H1 (cell line): Measurements from ENCODE around the gene STOML1. TPM values are rescaled to one million over a fixed set of nuclear protein-coding genes. Genes with fewer than 3 reads are reported as not detected.

Experiments used
- CTCF ChIA-PET: fragments of 300-600 bp; sonication (Branson Sonifier 250); formaldehyde crosslinking; loops from one replicate; lab custom pipeline; 2021; ENCODE audit not compliant: partially characterized antibody; lab: Charles Lee
- POLR2A ChIA-PET: fragments of 300-600 bp; sonication (Branson Sonifier 250); formaldehyde crosslinking; loops from one replicate; lab custom pipeline; 2021; ENCODE audit warnings: inconsistent platforms; ENCODE audit not compliant: partially characterized antibody; lab: Charles Lee
- DNase-seq, 2 experiments: peaks; one replicate each; pipeline versions ENCODE4 v3.0.0 to v3.0.0-alpha.2; 2010 to 2022; ENCODE audit warnings: low spot score in 2 of 2, low read depth in 1 of 2, mixed read lengths in 1 of 2
- FAIRE-seq: peaks from 2 replicates; lab custom pipeline; 2011; peaks lifted over from hg19 to GRCh38; lab: Jason Lieb, UNC
- H2AFZ ChIP-seq: 2 replicates; pipeline ENCODE4 v1.8.1; 2012; ENCODE audit warnings: low read length, inconsistent platforms
- H2AK5ac ChIP-seq: 2 replicates; pipeline ENCODE4 v1.6.1; 2013; ENCODE audit warnings: low read depth, low read length
- H2BK120ac ChIP-seq: replicated peaks from 2 replicates; pipeline ENCODE3; 2013; ENCODE audit warnings: low read depth, low read length, inconsistent platforms
- H2BK12ac ChIP-seq: 2 replicates; pipeline ENCODE4 v1.6.1; 2013; ENCODE audit warnings: low read depth, low read length
- H2BK15ac ChIP-seq: 2 replicates; pipeline ENCODE4 v1.6.1; 2013; ENCODE audit warnings: low read length
- H2BK20ac ChIP-seq: 2 replicates; pipeline ENCODE4 v1.6.1; 2013; ENCODE audit warnings: low read length
- H2BK5ac ChIP-seq: 2 replicates; pipeline ENCODE4 v1.6.1; 2013; ENCODE audit warnings: low read depth, low read length
- H3K14ac ChIP-seq: 2 replicates; pipeline ENCODE4 v1.6.1; 2013; ENCODE audit warnings: inconsistent platforms; ENCODE audit not compliant: insufficient read length
- H3K18ac ChIP-seq: 2 replicates; pipeline ENCODE4 v1.6.1; 2013; ENCODE audit warnings: low read length; ENCODE audit errors: extremely low read depth
- H3K23ac ChIP-seq: 2 replicates; pipeline ENCODE4 v1.6.1; 2013; ENCODE audit warnings: inconsistent platforms; ENCODE audit not compliant: insufficient read length
- H3K23me2 ChIP-seq: 2 replicates; pipeline ENCODE4 v1.6.1; 2013; ENCODE audit warnings: low read depth, low read length
- H3K27ac ChIP-seq: 2 replicates; pipeline ENCODE4 v1.6.1; 2011; ENCODE audit warnings: low read depth, low read length, inconsistent platforms
- H3K27me3 ChIP-seq, 4 experiments: replicated peaks in 1 of 4; 1 replicate in 1 of 4; 2 replicates in 3 of 4; pipeline versions ENCODE4 v1.6.1 to v1.8.1; 2011 to 2013; ENCODE audit warnings: low read length in 3 of 4, mild to moderate bottlenecking in 3 of 4, inconsistent platforms in 2 of 4, mixed read lengths in 2 of 4, moderate library complexity in 1 of 4; ENCODE audit not compliant: control insufficient read depth in 3 of 4, insufficient read depth in 3 of 4; ENCODE audit errors: extremely low read depth in 1 of 4
- H3K36me3 ChIP-seq, 4 experiments: 2 replicates each; pipeline versions ENCODE4 v1.6.1 to v1.8.1; 2011 to 2013; ENCODE audit warnings: mild to moderate bottlenecking in 4 of 4, low read length in 3 of 4, moderate library complexity in 2 of 4, control low read depth in 1 of 4, inconsistent platforms in 1 of 4; ENCODE audit not compliant: insufficient read depth in 4 of 4, control insufficient read depth in 2 of 4
- H3K4ac ChIP-seq: replicated peaks from 2 replicates; pipeline ENCODE3; 2013; ENCODE audit warnings: low read length, low read depth, mixed read lengths, inconsistent platforms; ENCODE audit not compliant: insufficient read length
- H3K4me1 ChIP-seq, 4 experiments: replicated peaks in 1 of 4; 1 replicate in 1 of 4; 2 replicates in 3 of 4; pipeline versions ENCODE4 v1.6.1 to v1.8.1; 2011 to 2013; ENCODE audit warnings: low read length in 3 of 4, inconsistent platforms in 2 of 4, mixed read lengths in 1 of 4; ENCODE audit not compliant: insufficient read depth in 4 of 4, control insufficient read depth in 3 of 4
- H3K4me2 ChIP-seq, 2 experiments: 2 replicates each; pipeline versions ENCODE4 v1.6.1 to v1.8.1; 2011 to 2013; ENCODE audit warnings: low read depth in 2 of 2, low read length in 2 of 2, control low read depth in 1 of 2, inconsistent platforms in 1 of 2, mild to moderate bottlenecking in 1 of 2; ENCODE audit not compliant: insufficient read depth in 1 of 2
- H3K4me3 ChIP-seq, 4 experiments: fragments of 200-600, 300-600 bp in 1 of 4; sonication (generic), shearing (Covaris generic), sonication (Bioruptor Twin) in 1 of 4; 2 replicates each; pipeline versions ENCODE4 v1.5.1 to v1.8.1; 2011 to 2016; ENCODE audit warnings: low read length in 4 of 4, low read depth in 3 of 4, control low read depth in 2 of 4, inconsistent platforms in 2 of 4, mild to moderate bottlenecking in 2 of 4, mixed read lengths in 1 of 4, moderate library complexity in 1 of 4; ENCODE audit not compliant: insufficient read depth in 2 of 4; ENCODE audit errors: extremely low read depth in 1 of 4
- H3K56ac ChIP-seq: replicated peaks from 2 replicates; pipeline ENCODE3; 2013; ENCODE audit warnings: low read depth, mild to moderate bottlenecking, mixed read lengths, low read length, inconsistent platforms; ENCODE audit not compliant: insufficient read length
- H3K79me1 ChIP-seq: 2 replicates; pipeline ENCODE4 v1.6.1; 2013; ENCODE audit warnings: low read depth, low read length, control low read depth
- H3K79me2 ChIP-seq, 2 experiments: 2 replicates each; pipeline versions ENCODE4 v1.6.1 to v1.8.1; 2012 to 2013; ENCODE audit warnings: low read length in 2 of 2, mild to moderate bottlenecking in 2 of 2, inconsistent platforms in 1 of 2; ENCODE audit not compliant: insufficient read depth in 2 of 2, control insufficient read depth in 1 of 2
- H3K9ac ChIP-seq, 4 experiments: replicated peaks in 1 of 4; 1 replicate in 1 of 4; 2 replicates in 3 of 4; pipeline versions ENCODE4 v1.6.1 to v1.8.1; 2011 to 2013; ENCODE audit warnings: low read depth in 3 of 4, low read length in 3 of 4, control low read depth in 2 of 4, mild to moderate bottlenecking in 2 of 4, moderate library complexity in 2 of 4, inconsistent platforms in 1 of 4; ENCODE audit errors: extremely low read depth in 1 of 4
- H3K9me3 ChIP-seq, 2 experiments: 2 replicates each; pipeline versions ENCODE4 v1.6.1 to v1.8.1; 2012 to 2013; ENCODE audit warnings: mild to moderate bottlenecking in 2 of 2, moderate library complexity in 2 of 2, control low read depth in 1 of 2, inconsistent platforms in 1 of 2, low read depth in 1 of 2, low read length in 1 of 2, mixed read lengths in 1 of 2; ENCODE audit not compliant: insufficient read depth in 2 of 2
- H4K20me1 ChIP-seq, 2 experiments: replicated peaks in 1 of 2; 2 replicates each; pipeline versions ENCODE3 to v1.8.1; 2011 to 2013; ENCODE audit warnings: inconsistent platforms in 2 of 2, low read length in 2 of 2, mild to moderate bottlenecking in 1 of 2; ENCODE audit not compliant: insufficient read depth in 2 of 2, control insufficient read depth in 1 of 2
- H4K5ac ChIP-seq: 2 replicates; pipeline ENCODE4 v1.6.1; 2013; ENCODE audit warnings: low read length, low read depth, mixed read lengths, inconsistent platforms; ENCODE audit not compliant: insufficient read length
- H4K8ac ChIP-seq: 2 replicates; pipeline ENCODE4 v1.8.0; 2013; ENCODE audit warnings: mild to moderate bottlenecking, moderate library complexity, low read length, inconsistent platforms; ENCODE audit not compliant: insufficient read depth; ENCODE audit errors: extremely low read depth
- H4K91ac ChIP-seq: replicated peaks from 2 replicates; pipeline ENCODE3; 2013; ENCODE audit warnings: low read length, mixed read lengths, inconsistent platforms; ENCODE audit not compliant: insufficient read length
- ATF3 ChIP-seq: IDR thresholded peaks from 2 replicates; pipeline ENCODE4 v1.6.1; 2011; ENCODE audit warnings: low read depth, mild to moderate bottlenecking, low read length; ENCODE audit not compliant: insufficient read depth
- BACH1 ChIP-seq: IDR thresholded peaks from 2 replicates; pipeline ENCODE4 v1.6.1; 2012; ENCODE audit warnings: low read length, improper control_type of control experiment
- CBX8 ChIP-seq: fragments of 300-800, 300-1000 bp; sonication (generic); IDR thresholded peaks from 2 replicates; pipeline ENCODE4 v1.7.1; 2016; ENCODE audit warnings: low read depth, low read length, borderline replicate concordance
- CHD1 ChIP-seq: IDR thresholded peaks from 2 replicates; pipeline ENCODE4 v1.6.1; 2012; ENCODE audit warnings: low read depth, low read length, improper control_type of control experiment
- GTF2F1 ChIP-seq: IDR thresholded peaks from 2 replicates; pipeline ENCODE4 v1.6.1; 2012; ENCODE audit warnings: low read depth, low read length, improper control_type of control experiment, borderline replicate concordance
- RAD21 ChIP-seq, 2 experiments: IDR thresholded peaks in 1 of 2; conservative IDR thresholded peaks in 1 of 2; 2 replicates each; pipeline ENCODE4 v1.6.1; 2011; ENCODE audit warnings: low read depth in 2 of 2, low read length in 2 of 2, improper control_type of control experiment in 1 of 2, inconsistent platforms in 1 of 2, mild to moderate bottlenecking in 1 of 2, moderate library complexity in 1 of 2
- RFX5 ChIP-seq: IDR thresholded peaks from 2 replicates; pipeline ENCODE4 v1.6.1; 2011; ENCODE audit warnings: low read depth, low read length, improper control_type of control experiment, borderline replicate concordance
- SAP30 ChIP-seq: fragments of 300-600 bp; sonication (generic); IDR thresholded peaks from 2 replicates; pipeline ENCODE4 v1.7.1; 2012; ENCODE audit warnings: low read length, moderate library complexity, mild to moderate bottlenecking, inconsistent platforms; ENCODE audit not compliant: insufficient read depth, insufficient replicate concordance
- SIN3A ChIP-seq, 2 experiments: IDR thresholded peaks in 1 of 2; conservative IDR thresholded peaks in 1 of 2; 2 replicates each; pipeline ENCODE4 v1.6.1; 2011 to 2012; ENCODE audit warnings: low read length in 2 of 2, improper control_type of control experiment in 1 of 2, low read depth in 1 of 2, mild to moderate bottlenecking in 1 of 2
- SP4 ChIP-seq: IDR thresholded peaks from 2 replicates; pipeline ENCODE4 v1.6.1; 2012; ENCODE audit warnings: low read length, inconsistent platforms
- TBP ChIP-seq: IDR thresholded peaks from 2 replicates; pipeline ENCODE4 v1.6.1; 2011; ENCODE audit warnings: low read depth, low read length, improper control_type of control experiment
- TCF12 ChIP-seq: IDR thresholded peaks from 2 replicates; pipeline ENCODE4 v1.6.1; 2011; ENCODE audit warnings: low read depth, mild to moderate bottlenecking, low read length
- YY1 ChIP-seq: IDR thresholded peaks from 2 replicates; pipeline ENCODE4 v1.6.1; 2011; ENCODE audit warnings: low read depth, mild to moderate bottlenecking, low read length
- WGBS, 2 experiments: shearing (Covaris generic) in 1 of 2; methylation state at CpG; one replicate each; pipeline versions ENCODE4 v1.1.6 to v1.1.7; 2013 to 2015; ENCODE audit warnings: low lambda C conversion rate in 2 of 2, mixed read lengths in 2 of 2, inconsistent platforms in 1 of 2, low coverage in 1 of 2, missing lambda C conversion rate in 1 of 2; ENCODE audit not compliant: insufficient replicate concordance in 2 of 2, insufficient coverage in 1 of 2, insufficient read length in 1 of 2; ENCODE audit errors: extremely low coverage in 1 of 2, missing lambda C conversion rate in 1 of 2; 5-methylcytosine and 5-hydroxymethylcytosine counted together
- polyA plus RNA-seq, 7 experiments: library from polyadenylated mRNA; depleted of rRNA in 3 of 7; stranded (reverse) in 5 of 7; unstranded in 2 of 7; fragments of >200 nt in 5 of 7; fragments of 200-250 nt in 2 of 7; gene quantifications; 1 replicate in 5 of 7; 2 replicates in 1 of 7; 4 replicates in 1 of 7; pipeline versions ENCODE4 v1.2.1 to v1.2.3, GENCODE V29; 2011 to 2013; ENCODE audit warnings: missing spikeins in 2 of 7, mixed read lengths in 2 of 7
- total RNA-seq: library from RNA; stranded (reverse); fragmentation: NEBNext Ultra II Directional; extraction: Animal tissue kit (Norgen Biotek cat#: 25700); gene quantifications from 2 replicates; pipeline ENCODE4 v1.2.1, GENCODE V29; 2021

Gene STOML1
- total and polyA plus RNA-seq, 2 of the 8 experiments (the other 6 are each of a cell fraction or from before 2014, with no cell fraction given) = 2.6 to 3.2 TPM

GRCh38 chr15:73939138-73939537 is 53.0 kb downstream of the STOML1 start:
- no peak overlapping the region for H2BK15ac ChIP-seq
- no peaks in the 10 kb centered on the region for H3K79me2 ChIP-seq
- no peak overlapping the region for H4K5ac ChIP-seq
- no peak overlapping the region for H2BK20ac ChIP-seq
- no peak overlapping the region; the same call in 1 of the 2 replicates for H4K8ac ChIP-seq
- no peak overlapping the region for H2AFZ ChIP-seq
- no peaks in the 10 kb centered on the region for H3K23me2 ChIP-seq
- no peaks in the 10 kb centered on the region for H3K27me3 ChIP-seq
- no peak overlapping the region for H2BK12ac ChIP-seq
- H3K27ac ChIP-seq = no peak overlapping the region
- H3K4me1 ChIP-seq = peaks cover 0 to 3% (median 2%) of the 10 kb centered on the region in 4 experiments; a peak in 4 of 7 replicates
- H3K23ac ChIP-seq = no peak overlapping the region
- H3K4me3 ChIP-seq = no peak overlapping the region
- peaks cover 0 to 2% of the 10 kb centered on the region in 2 experiments for H4K20me1 ChIP-seq
- H3K36me3 ChIP-seq = no peaks in the 10 kb centered on the region
- no peak overlapping the region for H2BK5ac ChIP-seq
- no peak overlapping the region for H3K4me2 ChIP-seq
- no peak overlapping the region for H3K56ac ChIP-seq
- ChIA-PET POLR2A (interaction anchor here (0.6 kb wide), 1 partner anchor 404 kb away, joined by 3 read pairs; no protein-coding TSS in a partner anchor), CTCF (interaction anchor here (0.8 to 5.8 kb wide), 10 partner anchors 10 to 67 kb away, joined by 3 to 31 read pairs (median 6); no protein-coding TSS in a partner anchor)
- no peak for DNase-seq
- no peak for FAIRE-seq
- H3K79me1 ChIP-seq = no peaks in the 10 kb centered on the region
- H3K4ac ChIP-seq = no peak overlapping the region
- 80% methylated on average over 4 of the region's 4 CpGs; no CpG with 5 or more reads in 1 of the 2 experiments for WGBS, 2 experiments
- H4K91ac ChIP-seq = no peak overlapping the region
- H3K14ac ChIP-seq = no peak overlapping the region
- H3K9ac ChIP-seq = no peak overlapping the region
- H2BK120ac ChIP-seq = no peak overlapping the region
- H2AK5ac ChIP-seq = no peak overlapping the region
- H3K9me3 ChIP-seq = no peaks in the 10 kb centered on the region
- H3K18ac ChIP-seq = no peak overlapping the region
- no peak for TF ChIP-seq TBP
- TF ChIP-seq CHD1 = no peak
- no peak for TF ChIP-seq SP4
- TF ChIP-seq CBX8 = no peak
- no peak for TF ChIP-seq TCF12
- TF ChIP-seq SAP30 = no peak
- no peak for TF ChIP-seq GTF2F1
- no peak for TF ChIP-seq SIN3A (conservative IDR thresholded peaks at IDR 0.05 in 1 of 2, IDR thresholded peaks at IDR 0.05 in 1 of 2; ENCODE audit: low read depth in 1 of 2, low read length in 2 of 2)
- no peak for TF ChIP-seq YY1
- TF ChIP-seq RAD21 (IDR thresholded peaks at IDR 0.05 in 1 of 2, conservative IDR thresholded peaks at IDR 0.05 in 1 of 2; ENCODE audit: low read depth in 2 of 2, low read length in 2 of 2) = no peak
- TF ChIP-seq BACH1 = no peak
- no peak for TF ChIP-seq ATF3
- TF ChIP-seq RFX5 = no peak
